Erythroblast (primary cell): Measurements from ENCODE around the gene STK40.

Experiments used
- GATA1 ChIP-seq: IDR thresholded peaks from 2 replicates; pipeline ENCODE4 v1.6.1; 2011; ENCODE audit warnings: low read depth, mild to moderate bottlenecking, control low read depth, low read length, moderate library complexity
- POLR2A ChIP-seq: IDR thresholded peaks from 2 replicates; pipeline ENCODE4 v1.6.1; 2011; ENCODE audit warnings: mild to moderate bottlenecking, low read length

- no peak for TF ChIP-seq POLR2A
- no peak for TF ChIP-seq GATA1
These were observed 76.3 kb downstream of the STK40 start for GRCh38 chr1:36309397-36309796.
